Heart left ventricle (tissue), 13 donors: ENCODE measurements around the gene ECD.

Experiments used
- POLR2A ChIP-seq, 2 donors: fragments of 450-650 bp; IDR thresholded peaks; one replicate each; pipeline ENCODE4 v1.6.1; 2017; ENCODE audit warnings: antibody characterized with exemption in 2 of 2, mild to moderate bottlenecking in 2 of 2, moderate library complexity in 2 of 2
- TF ChIP-seq, protein P1 (sequence below), 12 donors: fragments of 200-600 bp; sonication (generic) in 4 of 12; IDR thresholded peaks; one replicate each; pipeline versions ENCODE4 v1.5.0 to v1.8.0; 2018 to 2022; ENCODE audit warnings: antibody characterized with exemption in 12 of 12, mild to moderate bottlenecking in 5 of 12
- donor health status: ischemic (EF 13 %, LVEDD 7.1; RV severe dilation, severe dysfunction).
- donor health status: DM: no; HTN: yes; CAD: no.
- donor health status: DM: no; HTN: no; CAD: no.
- donor health status: ischemic (EF 25% LVEDD 6.9; RV normal size, moderate dysfunction).
- donor health status: ischemic (EF 25% LVEDD 5.7; RV mildly dilated, moderate dysfunction).
- donor health status: ischemic (EF 35%, LVEDD 5.7; RV mildly dilated, moderate dysfunction).
- donor health status: nonischemic (EF 11% LVEDD 7.7; RV severe dilation, severe dysfunction).
- donor health status: DM: yes; HTN: yes; CAD: no.
- donor health status: PGD.
- donor health status: ischemic (EF 29% LVEDD 5.4; RV normal size, mild dysfunction).
- donor health status: nonischemic (EF 23%, LVEDD 6.1; RV moderate dilation, normal function).

DNA sequence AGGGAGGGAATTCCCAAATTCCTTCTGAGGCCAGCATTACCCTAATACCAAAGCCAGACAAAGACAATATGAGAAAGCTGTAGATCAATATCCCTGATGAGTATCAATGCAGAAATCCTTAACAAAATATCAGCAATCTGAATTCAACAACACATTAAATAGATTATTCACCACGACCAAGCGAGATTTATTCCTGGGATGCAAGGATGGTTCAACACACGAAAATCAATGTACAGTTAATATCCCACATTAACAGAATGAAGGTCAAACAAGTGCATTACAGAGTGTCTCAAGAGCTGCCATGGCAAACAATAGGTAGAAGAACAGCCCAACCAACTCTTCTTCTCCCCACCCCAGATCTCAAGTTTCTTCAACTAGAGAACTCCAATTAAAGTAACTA is 6.1 kb downstream of the ECD start:
- TF ChIP-seq, protein P1, sequence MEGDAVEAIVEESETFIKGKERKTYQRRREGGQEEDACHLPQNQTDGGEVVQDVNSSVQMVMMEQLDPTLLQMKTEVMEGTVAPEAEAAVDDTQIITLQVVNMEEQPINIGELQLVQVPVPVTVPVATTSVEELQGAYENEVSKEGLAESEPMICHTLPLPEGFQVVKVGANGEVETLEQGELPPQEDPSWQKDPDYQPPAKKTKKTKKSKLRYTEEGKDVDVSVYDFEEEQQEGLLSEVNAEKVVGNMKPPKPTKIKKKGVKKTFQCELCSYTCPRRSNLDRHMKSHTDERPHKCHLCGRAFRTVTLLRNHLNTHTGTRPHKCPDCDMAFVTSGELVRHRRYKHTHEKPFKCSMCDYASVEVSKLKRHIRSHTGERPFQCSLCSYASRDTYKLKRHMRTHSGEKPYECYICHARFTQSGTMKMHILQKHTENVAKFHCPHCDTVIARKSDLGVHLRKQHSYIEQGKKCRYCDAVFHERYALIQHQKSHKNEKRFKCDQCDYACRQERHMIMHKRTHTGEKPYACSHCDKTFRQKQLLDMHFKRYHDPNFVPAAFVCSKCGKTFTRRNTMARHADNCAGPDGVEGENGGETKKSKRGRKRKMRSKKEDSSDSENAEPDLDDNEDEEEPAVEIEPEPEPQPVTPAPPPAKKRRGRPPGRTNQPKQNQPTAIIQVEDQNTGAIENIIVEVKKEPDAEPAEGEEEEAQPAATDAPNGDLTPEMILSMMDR (IDR thresholded peaks at IDR 0.05): no peak
- TF ChIP-seq POLR2A (IDR thresholded peaks at IDR 0.05): no peak
